Pancreas (tissue), 10 donors: ENCODE measurements around the gene CD79A. TPM values are rescaled to one million over a fixed set of nuclear protein-coding genes. Genes with fewer than 3 reads are reported as not detected.

Source experiments
- ATAC-seq, 4 donors: fragments of 200-7000 bp; cut with Tn5 transposase; one replicate each; pipeline versions ENCODE4 v1.8.0 to v1.9.1; 2020; ENCODE audit warnings: mild to moderate bottlenecking in 4 of 4, moderate library complexity in 4 of 4
- DNase-seq, 6 donors: peaks; one replicate each; pipeline ENCODE4 v3.0.0-alpha.2; 2020
- FAIRE-seq: peaks from 2 replicates; lab custom pipeline; 2012; peaks lifted over from hg19 to GRCh38; lab: Jason Lieb, UNC
- H3K27ac ChIP-seq, 4 donors: fragments of 200-600 bp; sonication (generic); 1 replicate in 3 of 4; 2 replicates in 1 of 4; pipeline versions ENCODE4 v1.5.0 to v1.8.0; 2020
- H3K27me3 ChIP-seq, 4 donors: fragments of 200-600 bp; one replicate each; pipeline ENCODE4 v1.8.0; 2021
- H3K36me3 ChIP-seq, 3 donors: fragments of 200-600 bp; sonication (generic) in 1 of 3; one replicate each; pipeline versions ENCODE4 v1.5.0 to v1.8.0; 2020 to 2021
- H3K4me1 ChIP-seq, 3 donors: fragments of 200-600 bp; one replicate each; pipeline ENCODE4 v1.8.0; 2021
- H3K4me3 ChIP-seq, 4 donors: fragments of 200-600 bp; sonication (generic) in 2 of 4; one replicate each; pipeline versions ENCODE4 v1.5.0 to v1.8.0; 2020 to 2021
- H3K9me3 ChIP-seq, 4 donors: fragments of 200-600 bp; one replicate each; pipeline ENCODE4 v1.8.0; 2021
- WGBS, 2 donors: extraction: QIAGEN DNeasy Blood & Tissue Kit; methylation state at CpG; one replicate each; pipeline ENCODE4 v1.1.7; 2013; 5-methylcytosine and 5-hydroxymethylcytosine counted together
- intact Hi-C, 3 donors: fragments of 100-400 bp; cut with DNase I; formaldehyde crosslinking; loops; one replicate each; pipeline versions ENCODE4 v1.11.1 to v1.14.2; 2022
- polyA plus RNA-seq, 2 donors: library from polyadenylated mRNA; stranded (reverse); fragments of 200-250 nt; gene quantifications; one replicate each; pipeline ENCODE4 v1.2.3, GENCODE V29; 2013
- total RNA-seq, 6 donors: library from RNA; stranded (reverse); fragmentation: NEBNext Ultra II Directional in 4 of 6; extraction: Animal tissue kit (Norgen Biotek cat#: 25700) in 4 of 6; gene quantifications; one replicate each; pipeline versions ENCODE4 v1.2.1 to v1.2.4, GENCODE V29; 2021 to 2023
- TF ChIP-seq, protein P1 (sequence below), 4 donors: fragments of 200-600 bp; sonication (generic) in 3 of 4; IDR thresholded peaks; one replicate each; pipeline versions ENCODE4 v1.5.0 to v1.8.0; 2021; ENCODE audit warnings: antibody characterized with exemption in 4 of 4
- donor health status: healthy with polysubstance abuse.
- donor health status: DM: no; HTN: no; CAD: no; lungs with moderate emphysema.
- donor health status: DM: no; HTN: no; CAD: no.
- donor health status: control.
- donor health status: control.
- donor health status: Bipolar disorder and iron deficiency.
- donor health status: DM: yes; HTN: yes; CAD: no.
- donor health status: DM: no; HTN: no; CAD: no.
- donor health status: DM: no; HTN: no; CAD: no.
- donor health status: DM: yes; HTN: yes; CAD: no.

Gene CD79A
- total and polyA plus RNA-seq, 8 donors: 0.11 to 1.00 (median 0.28) TPM; not detected in 1

DNA sequence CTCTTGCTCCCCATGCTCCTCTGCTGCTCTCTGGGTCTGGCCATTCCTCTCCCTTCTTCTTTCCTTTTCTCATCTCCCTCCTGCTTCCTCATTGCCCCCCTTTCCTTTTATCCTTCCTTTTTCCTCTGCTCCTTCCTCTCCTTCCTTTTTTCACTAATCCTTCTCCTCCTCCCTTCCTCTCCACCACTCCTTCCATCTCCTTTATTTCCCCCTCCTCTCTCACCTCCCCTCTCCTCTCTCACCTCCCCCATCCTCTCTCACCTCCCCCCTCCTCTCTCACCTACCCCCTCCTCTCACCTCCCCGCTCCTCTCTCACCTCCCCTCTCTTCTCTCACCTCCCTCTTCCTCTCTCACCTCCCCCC, 19.5 kb downstream of the CD79A start:
- H3K36me3 ChIP-seq: peaks cover 0 to 49% (median 32%) of the 10 kb centered on the region in 3 donors
- WGBS, 2 donors: 97 to 100% methylated on average over 1 of the region's 1 CpG
- no peaks in the 10 kb centered on the region for H3K27me3 ChIP-seq
- TF ChIP-seq, protein P1, sequence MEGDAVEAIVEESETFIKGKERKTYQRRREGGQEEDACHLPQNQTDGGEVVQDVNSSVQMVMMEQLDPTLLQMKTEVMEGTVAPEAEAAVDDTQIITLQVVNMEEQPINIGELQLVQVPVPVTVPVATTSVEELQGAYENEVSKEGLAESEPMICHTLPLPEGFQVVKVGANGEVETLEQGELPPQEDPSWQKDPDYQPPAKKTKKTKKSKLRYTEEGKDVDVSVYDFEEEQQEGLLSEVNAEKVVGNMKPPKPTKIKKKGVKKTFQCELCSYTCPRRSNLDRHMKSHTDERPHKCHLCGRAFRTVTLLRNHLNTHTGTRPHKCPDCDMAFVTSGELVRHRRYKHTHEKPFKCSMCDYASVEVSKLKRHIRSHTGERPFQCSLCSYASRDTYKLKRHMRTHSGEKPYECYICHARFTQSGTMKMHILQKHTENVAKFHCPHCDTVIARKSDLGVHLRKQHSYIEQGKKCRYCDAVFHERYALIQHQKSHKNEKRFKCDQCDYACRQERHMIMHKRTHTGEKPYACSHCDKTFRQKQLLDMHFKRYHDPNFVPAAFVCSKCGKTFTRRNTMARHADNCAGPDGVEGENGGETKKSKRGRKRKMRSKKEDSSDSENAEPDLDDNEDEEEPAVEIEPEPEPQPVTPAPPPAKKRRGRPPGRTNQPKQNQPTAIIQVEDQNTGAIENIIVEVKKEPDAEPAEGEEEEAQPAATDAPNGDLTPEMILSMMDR (IDR thresholded peaks at IDR 0.05): no peak
- no peak for ATAC-seq
- DNase-seq: no peak
- H3K4me1 ChIP-seq: no peaks in the 10 kb centered on the region
- intact Hi-C loops: no loop called here
- no peak overlapping the region for H3K4me3 ChIP-seq
- H3K27ac ChIP-seq: no peak overlapping the region
- H3K9me3 ChIP-seq: no peaks in the 10 kb centered on the region
- FAIRE-seq: no peak

DNA sequence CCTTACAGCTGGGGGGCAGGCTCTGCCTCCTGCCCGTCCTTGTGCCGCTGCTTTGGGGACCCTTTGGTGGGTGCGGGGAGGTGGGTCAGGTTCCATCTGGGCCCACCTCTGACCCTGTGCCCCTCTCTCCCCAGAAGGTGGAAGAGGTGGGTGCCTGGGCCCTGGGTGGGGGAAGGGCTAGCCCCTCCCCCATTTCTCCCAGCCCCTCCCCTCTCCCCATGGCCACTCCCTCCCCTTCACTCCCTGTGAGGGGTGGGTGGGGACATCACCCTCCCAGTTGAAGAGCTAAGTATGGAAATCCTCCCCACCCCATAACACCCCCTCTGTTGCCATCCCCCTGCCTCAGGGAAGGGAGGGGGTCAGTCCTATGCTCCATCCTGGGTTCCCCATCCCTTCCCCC, 20.1 kb downstream of the CD79A start:
- no peaks in the 10 kb centered on the region for H3K27me3 ChIP-seq
- H3K4me3 ChIP-seq: no peak overlapping the region
- intact Hi-C loops: no loop called here
- DNase-seq (no peak), FAIRE-seq (no peak), ATAC-seq (no peak)
- H3K4me1 ChIP-seq: no peaks in the 10 kb centered on the region
- H3K9me3 ChIP-seq: no peaks in the 10 kb centered on the region
- TF ChIP-seq, protein P1 (IDR thresholded peaks at IDR 0.05): no peak
- H3K36me3 ChIP-seq: peaks cover 0 to 52% (median 35%) of the 10 kb centered on the region in 3 donors
- H3K27ac ChIP-seq: no peak overlapping the region
- 93 to 100% methylated on average over 3 of the region's 3 CpGs for WGBS, 2 donors

DNA sequence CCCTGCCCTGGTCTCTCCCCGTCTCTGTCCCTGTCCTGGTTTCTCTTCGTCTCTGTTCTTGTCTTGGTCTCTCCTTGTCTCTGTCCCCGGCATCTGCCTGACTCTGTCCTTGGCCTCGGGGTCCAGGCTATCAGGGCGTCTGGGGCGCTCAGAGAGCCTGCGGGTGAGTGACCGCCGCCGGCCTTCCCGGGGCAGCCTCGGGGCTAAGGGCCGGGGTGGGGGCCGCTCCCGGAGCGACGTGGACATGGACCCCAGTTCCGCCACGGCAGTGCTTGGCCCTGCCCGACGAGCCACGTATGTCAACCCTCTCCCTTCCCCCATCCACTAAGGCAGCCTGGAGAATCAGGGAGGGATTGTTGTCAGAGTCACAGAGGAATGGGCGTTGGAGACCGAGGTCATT, 20.7 kb downstream of the CD79A start:
- H3K27me3 ChIP-seq: no peaks in the 10 kb centered on the region
- FAIRE-seq (no peak), DNase-seq (no peak), ATAC-seq (no peak)
- H3K9me3 ChIP-seq: no peaks in the 10 kb centered on the region
- H3K27ac ChIP-seq: no peak overlapping the region
- intact Hi-C loops: no loop called here
- TF ChIP-seq, protein P1 (IDR thresholded peaks at IDR 0.05): no peak
- 85 to 89% methylated on average over 24 of the region's 24 CpGs for WGBS, 2 donors
- no peak overlapping the region for H3K4me3 ChIP-seq
- peaks cover 0 to 52% (median 41%) of the 10 kb centered on the region in 3 donors for H3K36me3 ChIP-seq
- H3K4me1 ChIP-seq: no peaks in the 10 kb centered on the region

DNA sequence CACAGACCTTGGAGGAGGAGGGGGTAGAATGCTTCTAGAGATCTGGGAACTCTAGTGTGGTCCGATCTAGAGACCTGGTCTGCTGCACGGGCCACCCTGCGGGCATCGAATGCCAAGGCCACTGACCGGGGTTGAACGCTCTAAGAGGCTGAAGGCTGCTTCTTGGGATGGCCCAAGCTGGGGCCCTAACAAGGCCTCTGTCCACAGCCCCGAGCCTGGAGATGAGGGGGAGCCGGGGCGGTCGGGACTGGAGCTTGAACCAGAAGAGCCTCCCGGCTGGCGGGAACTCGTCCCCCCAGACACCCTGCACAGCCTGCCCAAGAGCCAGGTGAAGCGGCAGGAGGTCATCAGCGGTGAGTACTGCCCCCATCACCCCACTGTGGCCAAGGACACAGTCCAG, 21.2 kb downstream of the CD79A start:
- ATAC-seq (no peak), FAIRE-seq (no peak), DNase-seq (no peak)
- TF ChIP-seq, protein P1 (IDR thresholded peaks at IDR 0.05): no peak
- Histone ChIP-seq H3K36me3 (peaks cover 0 to 55% (median 45%) of the 10 kb centered on the region in 3 donors), H3K9me3 (no peaks in the 10 kb centered on the region), H3K4me1 (no peaks in the 10 kb centered on the region), H3K27me3 (no peaks in the 10 kb centered on the region), H3K4me3 (no peak overlapping the region), H3K27ac (no peak overlapping the region)
- intact Hi-C loops: no loop called here
- 89 to 93% methylated on average over 15 of the region's 15 CpGs for WGBS, 2 donors

DNA sequence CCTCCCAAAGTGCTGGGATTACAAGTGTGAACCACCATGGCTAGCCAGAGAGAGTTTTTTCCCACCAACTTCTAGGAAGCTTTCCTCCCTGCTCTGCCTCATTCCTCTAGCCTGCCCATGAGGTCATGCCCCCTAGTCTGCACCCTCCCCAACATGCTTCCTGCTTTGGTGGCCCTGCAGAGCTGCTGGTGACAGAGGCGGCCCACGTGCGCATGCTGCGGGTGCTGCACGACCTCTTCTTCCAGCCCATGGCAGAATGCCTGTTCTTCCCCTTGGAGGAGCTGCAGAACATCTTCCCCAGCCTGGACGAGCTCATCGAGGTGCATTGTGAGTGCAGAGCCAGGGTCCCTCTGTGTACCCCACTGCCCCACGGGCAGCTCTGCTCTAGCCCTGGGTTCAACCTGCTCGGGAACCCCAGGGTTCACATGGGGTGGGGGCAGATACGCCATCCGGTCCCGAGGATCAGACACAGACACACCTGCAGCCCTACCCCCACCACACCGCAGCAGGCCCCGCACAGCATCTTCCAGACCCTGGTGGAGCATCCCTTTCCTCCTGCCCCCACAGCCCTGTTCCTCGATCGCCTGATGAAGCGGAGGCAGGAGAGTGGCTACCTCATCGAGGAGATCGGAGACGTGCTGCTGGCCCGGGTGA, 24.8 kb downstream of the CD79A start:
- Histone ChIP-seq H3K27me3 (no peaks in the 10 kb centered on the region), H3K4me3 (no peak overlapping the region), H3K36me3 (peaks cover 0 to 55% (median 38%) of the 10 kb centered on the region in 3 donors), H3K9me3 (no peaks in the 10 kb centered on the region), H3K27ac (no peak overlapping the region), H3K4me1 (peaks cover 5 to 7% (median 6%) of the 10 kb centered on the region in 3 donors)
- TF ChIP-seq, protein P1 (IDR thresholded peaks at IDR 0.05): no peak
- DNase-seq (no peak), ATAC-seq (no peak), FAIRE-seq (no peak)
- intact Hi-C loops: no loop called here
- 91 to 93% methylated on average over 21 of the region's 21 CpGs for WGBS, 2 donors
